Glutamatergic neuron (in vitro differentiated cells): Measurements from ENCODE around the gene VTI1A. TPM values are rescaled to one million over a fixed set of nuclear protein-coding genes. Genes with fewer than 3 reads are reported as not detected.

Source experiments
- DNase-seq: peaks from one replicate; pipeline ENCODE4 v3.0.0; 2022
- H3K27ac Mint-ChIP-seq: one replicate; pipeline ENCODE4 v1.8.0; 2020; ENCODE audit warnings: mild to moderate bottlenecking, mixed read lengths, inconsistent platforms; ENCODE audit not compliant: unreplicated experiment
- H3K27me3 Mint-ChIP-seq: one replicate; pipeline ENCODE4 v1.8.0; 2020; ENCODE audit warnings: mild to moderate bottlenecking, moderate library complexity, mixed read lengths, inconsistent platforms; ENCODE audit not compliant: unreplicated experiment
- H3K36me3 Mint-ChIP-seq: one replicate; pipeline ENCODE4 v1.8.0; 2020; ENCODE audit warnings: mild to moderate bottlenecking, mixed read lengths, inconsistent platforms; ENCODE audit not compliant: unreplicated experiment
- H3K4me1 Mint-ChIP-seq: one replicate; pipeline ENCODE4 v1.8.0; 2020; ENCODE audit warnings: mild to moderate bottlenecking, low read depth, mixed read lengths, inconsistent platforms; ENCODE audit not compliant: unreplicated experiment
- H3K4me3 Mint-ChIP-seq: one replicate; pipeline ENCODE4 v1.8.0; 2020; ENCODE audit warnings: mild to moderate bottlenecking, mixed read lengths, inconsistent platforms; ENCODE audit not compliant: unreplicated experiment
- H3K9me3 Mint-ChIP-seq: one replicate; pipeline ENCODE4 v1.8.0; 2020; ENCODE audit warnings: mild to moderate bottlenecking, moderate library complexity, mixed read lengths, inconsistent platforms; ENCODE audit not compliant: unreplicated experiment
- CTCF ChIP-seq: fragments of 200-600 bp; sonication (generic); IDR thresholded peaks from one replicate; pipeline ENCODE4 v1.5.0; 2021; ENCODE audit not compliant: partially characterized antibody, unreplicated experiment
- total RNA-seq: library from RNA; stranded (reverse); fragmentation: NEBNext Ultra II Directional; extraction: Animal tissue kit (Norgen Biotek cat#: 25700); gene quantifications from one replicate; pipeline ENCODE4 v1.2.1, GENCODE V29; 2021; ENCODE audit not compliant: unreplicated experiment

The VTI1A gene
- total RNA-seq, 1 donor from 2014 or later = 61.0 TPM

GRCh38 chr10:112847778-112848177 is 400.8 kb downstream of the VTI1A start:
- H3K4me1 Mint-ChIP-seq = no peaks in the 10 kb centered on the region
- TF ChIP-seq CTCF = no peak
- H3K4me3 Mint-ChIP-seq = no peak overlapping the region
- H3K36me3 Mint-ChIP-seq = peaks cover 19% of the 10 kb centered on the region
- no peak overlapping the region for H3K27ac Mint-ChIP-seq
- DNase-seq = no peak
- H3K9me3 Mint-ChIP-seq = no peaks in the 10 kb centered on the region
- H3K27me3 Mint-ChIP-seq = no peaks in the 10 kb centered on the region

DNA sequence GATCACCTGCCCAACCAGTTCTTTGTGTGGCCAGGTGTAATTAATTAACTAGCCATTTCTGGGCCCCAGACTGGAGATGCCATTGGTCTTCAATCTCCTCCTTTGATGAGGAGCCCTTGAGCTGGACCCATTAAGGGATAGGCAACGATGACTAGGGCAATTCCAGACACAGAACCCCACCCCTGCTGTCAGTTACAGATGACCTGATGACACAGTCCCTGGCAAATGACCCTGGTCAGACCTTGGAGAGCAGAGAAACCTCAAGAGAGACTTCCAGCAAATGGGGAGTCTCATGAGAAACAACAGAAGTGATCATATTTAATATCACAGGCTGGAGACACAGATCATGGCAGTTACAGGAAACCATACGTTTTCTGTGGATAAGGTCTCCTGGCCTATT is 401.2 kb downstream of the VTI1A start:
- Mint-ChIP-seq H3K36me3 (peaks cover 19% of the 10 kb centered on the region), H3K4me1 (no peaks in the 10 kb centered on the region), H3K27me3 (no peaks in the 10 kb centered on the region), H3K9me3 (no peaks in the 10 kb centered on the region), H3K4me3 (no peak overlapping the region), H3K27ac (no peak overlapping the region)
- TF ChIP-seq CTCF = no peak
- no peak for DNase-seq

GRCh38 chr10:112848868-112849430 is 401.9 kb downstream of the VTI1A start:
- H3K9me3 Mint-ChIP-seq = no peaks in the 10 kb centered on the region
- no peak overlapping the region for H3K27ac Mint-ChIP-seq
- no peak overlapping the region for H3K4me3 Mint-ChIP-seq
- peaks cover 19% of the 10 kb centered on the region for H3K36me3 Mint-ChIP-seq
- TF ChIP-seq CTCF = no peak
- no peaks in the 10 kb centered on the region for H3K27me3 Mint-ChIP-seq
- no peaks in the 10 kb centered on the region for H3K4me1 Mint-ChIP-seq
- no peak for DNase-seq

DNA sequence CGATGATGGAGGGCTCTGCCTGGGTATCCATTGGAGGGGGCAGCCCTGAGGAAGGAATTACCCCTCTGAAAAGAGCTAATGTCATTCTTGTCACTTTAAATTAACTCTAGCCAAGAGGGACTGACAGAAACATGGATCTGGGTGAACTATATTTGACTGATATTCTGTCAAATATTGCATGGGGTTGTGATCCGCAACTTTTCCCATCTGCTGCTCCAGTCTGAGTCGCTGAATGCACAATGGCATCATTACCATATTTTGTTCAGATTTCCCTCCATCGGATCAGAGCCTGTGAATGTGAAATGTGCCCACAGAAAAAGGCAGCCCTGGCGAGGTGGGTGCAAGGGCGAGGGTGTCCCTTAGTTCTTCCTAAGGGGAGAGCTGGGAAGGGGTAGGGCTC is 402.5 kb downstream of the VTI1A start:
- H3K9me3 Mint-ChIP-seq = no peaks in the 10 kb centered on the region
- H3K27ac Mint-ChIP-seq = no peak overlapping the region
- peaks cover 19% of the 10 kb centered on the region for H3K36me3 Mint-ChIP-seq
- no peak for TF ChIP-seq CTCF
- H3K4me1 Mint-ChIP-seq = no peaks in the 10 kb centered on the region
- DNase-seq = no peak
- H3K4me3 Mint-ChIP-seq = no peak overlapping the region
- H3K27me3 Mint-ChIP-seq = no peaks in the 10 kb centered on the region

- Mint-ChIP-seq H3K36me3 (peaks cover 23% of the 10 kb centered on the region), H3K27ac (no peak overlapping the region), H3K27me3 (no peaks in the 10 kb centered on the region), H3K4me3 (no peak overlapping the region), H3K4me1 (peaks cover 3% of the 10 kb centered on the region), H3K9me3 (peaks cover 4% of the 10 kb centered on the region)
- no peak for DNase-seq
- TF ChIP-seq CTCF = no peak
Observed at GRCh38 chr10:112851181-112851580, 404.2 kb downstream of the VTI1A start.
